WTC11 (cell line): ENCODE data around the gene ANGEL2. TPM values are rescaled to one million over a fixed set of nuclear protein-coding genes. Genes with fewer than 3 reads are reported as not detected.

Experiments
- CBFB ChIP-seq: sonication (generic); formaldehyde crosslinking; IDR thresholded peaks from 2 replicates; pipeline ENCODE4 v1.8.1; 2022; ENCODE audit warnings: mild to moderate bottlenecking, low read depth, missing genetic modification reagents
- CDX4 ChIP-seq: fragments of 250-450 bp; sonication (Bioruptor Pico); IDR thresholded peaks from 2 replicates; pipeline ENCODE4 v1.9.0; 2021; ENCODE audit warnings: moderate library complexity, mild to moderate bottlenecking, inconsistent platforms, borderline replicate concordance
- CREM ChIP-seq: sonication (generic); formaldehyde crosslinking; IDR thresholded peaks from 2 replicates; pipeline ENCODE4 v1.8.1; 2022; ENCODE audit warnings: mild to moderate bottlenecking, missing genetic modification reagents, moderate library complexity
- EMX1 ChIP-seq: fragments of 250-450 bp; sonication (Bioruptor Pico); IDR thresholded peaks from 2 replicates; pipeline ENCODE4 v1.8.0; 2021; ENCODE audit warnings: mild to moderate bottlenecking
- ERG ChIP-seq: fragments of 250-450 bp; sonication (Bioruptor Pico); IDR thresholded peaks from 2 replicates; pipeline ENCODE4 v1.8.0; 2021; ENCODE audit warnings: mild to moderate bottlenecking
- ESRRA ChIP-seq: sonication (generic); formaldehyde crosslinking; IDR thresholded peaks from 2 replicates; pipeline ENCODE4 v1.8.1; 2022; ENCODE audit warnings: mild to moderate bottlenecking, missing genetic modification reagents, borderline replicate concordance
- HMGXB4 ChIP-seq: sonication (generic); formaldehyde crosslinking; IDR thresholded peaks from 2 replicates; pipeline ENCODE4 v1.8.1; 2023; ENCODE audit warnings: mild to moderate bottlenecking, moderate library complexity, missing genetic modification reagents
- JAZF1 ChIP-seq: fragments of 250-450 bp; sonication (Bioruptor Pico); IDR thresholded peaks from 2 replicates; pipeline ENCODE4 v1.9.0; 2021; ENCODE audit warnings: moderate library complexity, mild to moderate bottlenecking, inconsistent platforms
- JUN ChIP-seq: sonication (generic); formaldehyde crosslinking; IDR thresholded peaks from 2 replicates; pipeline ENCODE4 v1.8.0; 2023; ENCODE audit warnings: mild to moderate bottlenecking, missing genetic modification reagents
- MYBL2 ChIP-seq: sonication (generic); formaldehyde crosslinking; IDR thresholded peaks from 2 replicates; pipeline ENCODE4 v1.8.1; 2023; ENCODE audit warnings: mild to moderate bottlenecking, moderate library complexity, missing genetic modification reagents
- NFE2L1 ChIP-seq: sonication (generic); formaldehyde crosslinking; IDR thresholded peaks from 2 replicates; pipeline ENCODE4 v1.8.1; 2023; ENCODE audit warnings: missing genetic modification reagents
- NR2C2 ChIP-seq: sonication (generic); formaldehyde crosslinking; IDR thresholded peaks from 2 replicates; pipeline ENCODE4 v1.8.0; 2022; ENCODE audit warnings: mild to moderate bottlenecking, missing genetic modification reagents
- NR3C1 ChIP-seq: sonication (generic); formaldehyde crosslinking; conservative IDR thresholded peaks from 2 replicates; pipeline ENCODE4 v1.8.1; 2023; ENCODE audit warnings: low read depth, mild to moderate bottlenecking, missing genetic modification reagents
- SOX15 ChIP-seq: fragments of 250-450 bp; sonication (Bioruptor Pico); IDR thresholded peaks from 2 replicates; pipeline ENCODE4 v1.9.0; 2021; ENCODE audit warnings: mild to moderate bottlenecking
- TCF7 ChIP-seq: sonication (generic); formaldehyde crosslinking; IDR thresholded peaks from 2 replicates; pipeline ENCODE4 v1.8.0; 2022; ENCODE audit warnings: mild to moderate bottlenecking, low read depth, missing genetic modification reagents, moderate library complexity
- TEAD4 ChIP-seq: sonication (generic); formaldehyde crosslinking; IDR thresholded peaks from 2 replicates; pipeline ENCODE4 v1.8.0; 2022; ENCODE audit warnings: mild to moderate bottlenecking, missing genetic modification reagents
- ZNF121 ChIP-seq: sonication (generic); formaldehyde crosslinking; IDR thresholded peaks from 2 replicates; pipeline ENCODE4 v1.8.0; 2023; ENCODE audit warnings: missing genetic modification reagents
- ZNF416 ChIP-seq: fragments of 250-450 bp; sonication (Bioruptor Pico); IDR thresholded peaks from 2 replicates; pipeline ENCODE4 v1.9.0; 2021; ENCODE audit warnings: mild to moderate bottlenecking, inconsistent platforms
- ZNF425 ChIP-seq: fragments of 250-450 bp; sonication (Bioruptor Pico); conservative IDR thresholded peaks from 2 replicates; pipeline ENCODE4 v1.9.0; 2021; ENCODE audit warnings: mild to moderate bottlenecking
- ZNF512 ChIP-seq: sonication (generic); formaldehyde crosslinking; IDR thresholded peaks from 2 replicates; pipeline ENCODE4 v1.8.1; 2022; ENCODE audit warnings: missing genetic modification reagents, borderline replicate concordance
- total RNA-seq: library from RNA; stranded (reverse); gene quantifications from 3 replicates; pipeline ENCODE4 v1.2.3, GENCODE V29; 2021
- TF ChIP-seq, protein P1 (sequence below): fragments of 250-450 bp; sonication (Bioruptor Pico); IDR thresholded peaks from 2 replicates; pipeline ENCODE4 v2.1.2; 2022; ENCODE audit warnings: mild to moderate bottlenecking, moderate library complexity
- TF ChIP-seq, protein P2 (sequence below): sonication (generic); formaldehyde crosslinking; IDR thresholded peaks from 2 replicates; pipeline ENCODE4 v1.8.1; 2023; ENCODE audit warnings: mild to moderate bottlenecking, missing genetic modification reagents
- TF ChIP-seq, protein P3 (sequence below): sonication (generic); formaldehyde crosslinking; IDR thresholded peaks from 2 replicates; pipeline ENCODE4 v1.8.0; 2022; ENCODE audit warnings: missing genetic modification reagents

Gene ANGEL2
- total RNA-seq, 1 experiment from 2014 or later: 38.6 TPM

DNA sequence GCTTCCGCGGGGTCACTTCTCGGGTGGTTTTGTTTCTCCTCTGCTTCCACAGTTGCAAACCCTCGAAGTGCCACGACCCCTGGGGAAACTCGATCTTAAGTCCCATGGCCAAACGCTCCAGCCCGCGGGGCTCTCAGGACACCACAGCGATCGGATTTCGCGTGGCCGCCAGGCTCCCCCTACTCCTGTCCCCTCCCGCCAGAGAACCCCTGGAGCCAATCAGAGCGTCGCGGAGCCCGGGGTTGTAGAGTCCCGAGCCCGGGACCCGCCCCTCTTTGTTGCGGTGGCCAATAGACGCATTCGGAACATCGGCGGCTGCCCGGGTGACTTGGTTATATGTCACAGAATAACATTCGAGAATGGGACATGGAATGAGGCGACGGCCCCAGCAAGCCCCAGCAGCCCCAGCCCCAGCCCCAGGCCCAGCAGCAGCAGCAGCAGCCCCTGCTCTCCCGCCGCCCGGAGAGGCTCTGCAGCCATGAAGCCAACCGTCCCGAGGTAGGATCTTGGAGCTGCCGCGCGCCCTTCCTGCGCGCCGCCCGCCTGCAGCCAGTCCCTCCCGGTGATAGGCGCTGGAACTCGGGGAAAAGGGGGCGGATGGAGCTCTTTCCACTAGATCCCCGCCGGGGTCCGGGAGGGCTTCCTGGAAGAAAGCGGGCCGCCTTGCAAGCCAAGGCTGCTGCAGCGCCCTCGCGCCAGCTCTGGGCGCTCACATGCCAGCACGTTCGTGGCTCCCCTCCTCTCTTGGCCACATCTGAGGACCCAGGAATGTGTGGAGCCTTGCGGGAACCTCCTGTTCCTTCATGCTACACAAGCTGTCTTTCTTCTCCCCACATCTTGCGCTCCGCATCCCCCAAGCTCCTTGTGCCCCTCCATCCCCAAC is 65.2 kb downstream of the ANGEL2 start, which contains the start of gene VASH2 (continued):
- TF ChIP-seq CDX4 (CRISPR knock-in tag) (no peak), ERG (CRISPR knock-in tag) (no peak), NFE2L1 (CRISPR knock-in tag) (no peak), TCF7 (CRISPR knock-in tag) (0 out of 2 replicates have a peak, but pooled peaks have one; percentile 10), ESRRA (CRISPR knock-in tag) (peak; percentile 42; the same call in 1 of the 2 replicates), JUN (CRISPR knock-in tag) (no peak), NR2C2 (no peak), HMGXB4 (CRISPR knock-in tag) (0 out of 2 replicates have a peak, but pooled peaks have one; percentile 37), ZNF416 (CRISPR knock-in tag) (no peak), NR3C1 (CRISPR knock-in tag) (no peak), EMX1 (CRISPR knock-in tag) (no peak), SOX15 (CRISPR knock-in tag) (no peak), ZNF121 (CRISPR knock-in tag) (no peak), TEAD4 (CRISPR knock-in tag) (no peak), ZNF512 (CRISPR knock-in tag) (no peak), ZNF425 (CRISPR knock-in tag) (no peak), JAZF1 (CRISPR knock-in tag) (no peak), CBFB (CRISPR knock-in tag) (no peak), MYBL2 (CRISPR knock-in tag) (no peak), CREM (CRISPR knock-in tag) (no peak)
- TF ChIP-seq, protein P1, sequence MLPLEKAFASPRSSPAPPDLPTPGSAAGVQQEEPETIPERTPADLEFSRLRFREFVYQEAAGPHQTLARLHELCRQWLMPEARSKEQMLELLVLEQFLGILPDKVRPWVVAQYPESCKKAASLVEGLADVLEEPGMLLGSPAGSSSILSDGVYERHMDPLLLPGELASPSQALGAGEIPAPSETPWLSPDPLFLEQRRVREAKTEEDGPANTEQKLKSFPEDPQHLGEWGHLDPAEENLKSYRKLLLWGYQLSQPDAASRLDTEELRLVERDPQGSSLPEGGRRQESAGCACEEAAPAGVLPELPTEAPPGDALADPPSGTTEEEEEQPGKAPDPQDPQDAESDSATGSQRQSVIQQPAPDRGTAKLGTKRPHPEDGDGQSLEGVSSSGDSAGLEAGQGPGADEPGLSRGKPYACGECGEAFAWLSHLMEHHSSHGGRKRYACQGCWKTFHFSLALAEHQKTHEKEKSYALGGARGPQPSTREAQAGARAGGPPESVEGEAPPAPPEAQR (CRISPR knock-in tag): no peak
- TF ChIP-seq, protein P2, sequence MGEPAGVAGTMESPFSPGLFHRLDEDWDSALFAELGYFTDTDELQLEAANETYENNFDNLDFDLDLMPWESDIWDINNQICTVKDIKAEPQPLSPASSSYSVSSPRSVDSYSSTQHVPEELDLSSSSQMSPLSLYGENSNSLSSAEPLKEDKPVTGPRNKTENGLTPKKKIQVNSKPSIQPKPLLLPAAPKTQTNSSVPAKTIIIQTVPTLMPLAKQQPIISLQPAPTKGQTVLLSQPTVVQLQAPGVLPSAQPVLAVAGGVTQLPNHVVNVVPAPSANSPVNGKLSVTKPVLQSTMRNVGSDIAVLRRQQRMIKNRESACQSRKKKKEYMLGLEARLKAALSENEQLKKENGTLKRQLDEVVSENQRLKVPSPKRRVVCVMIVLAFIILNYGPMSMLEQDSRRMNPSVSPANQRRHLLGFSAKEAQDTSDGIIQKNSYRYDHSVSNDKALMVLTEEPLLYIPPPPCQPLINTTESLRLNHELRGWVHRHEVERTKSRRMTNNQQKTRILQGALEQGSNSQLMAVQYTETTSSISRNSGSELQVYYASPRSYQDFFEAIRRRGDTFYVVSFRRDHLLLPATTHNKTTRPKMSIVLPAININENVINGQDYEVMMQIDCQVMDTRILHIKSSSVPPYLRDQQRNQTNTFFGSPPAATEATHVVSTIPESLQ (CRISPR knock-in tag): no peak
- TF ChIP-seq, protein P3, sequence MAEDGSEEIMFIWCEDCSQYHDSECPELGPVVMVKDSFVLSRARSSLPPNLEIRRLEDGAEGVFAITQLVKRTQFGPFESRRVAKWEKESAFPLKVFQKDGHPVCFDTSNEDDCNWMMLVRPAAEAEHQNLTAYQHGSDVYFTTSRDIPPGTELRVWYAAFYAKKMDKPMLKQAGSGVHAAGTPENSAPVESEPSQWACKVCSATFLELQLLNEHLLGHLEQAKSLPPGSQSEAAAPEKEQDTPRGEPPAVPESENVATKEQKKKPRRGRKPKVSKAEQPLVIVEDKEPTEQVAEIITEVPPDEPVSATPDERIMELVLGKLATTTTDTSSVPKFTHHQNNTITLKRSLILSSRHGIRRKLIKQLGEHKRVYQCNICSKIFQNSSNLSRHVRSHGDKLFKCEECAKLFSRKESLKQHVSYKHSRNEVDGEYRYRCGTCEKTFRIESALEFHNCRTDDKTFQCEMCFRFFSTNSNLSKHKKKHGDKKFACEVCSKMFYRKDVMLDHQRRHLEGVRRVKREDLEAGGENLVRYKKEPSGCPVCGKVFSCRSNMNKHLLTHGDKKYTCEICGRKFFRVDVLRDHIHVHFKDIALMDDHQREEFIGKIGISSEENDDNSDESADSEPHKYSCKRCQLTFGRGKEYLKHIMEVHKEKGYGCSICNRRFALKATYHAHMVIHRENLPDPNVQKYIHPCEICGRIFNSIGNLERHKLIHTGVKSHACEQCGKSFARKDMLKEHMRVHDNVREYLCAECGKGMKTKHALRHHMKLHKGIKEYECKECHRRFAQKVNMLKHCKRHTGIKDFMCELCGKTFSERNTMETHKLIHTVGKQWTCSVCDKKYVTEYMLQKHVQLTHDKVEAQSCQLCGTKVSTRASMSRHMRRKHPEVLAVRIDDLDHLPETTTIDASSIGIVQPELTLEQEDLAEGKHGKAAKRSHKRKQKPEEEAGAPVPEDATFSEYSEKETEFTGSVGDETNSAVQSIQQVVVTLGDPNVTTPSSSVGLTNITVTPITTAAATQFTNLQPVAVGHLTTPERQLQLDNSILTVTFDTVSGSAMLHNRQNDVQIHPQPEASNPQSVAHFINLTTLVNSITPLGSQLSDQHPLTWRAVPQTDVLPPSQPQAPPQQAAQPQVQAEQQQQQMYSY: no peak
